Heart right ventricle (tissue), 16 donors: Measurements from ENCODE around the gene SCRN2. TPM values are rescaled to one million over a fixed set of nuclear protein-coding genes. Genes with fewer than 3 reads are reported as not detected.

Experiments used
- ATAC-seq, 8 donors: fragments of 200-7000 bp; cut with Tn5 transposase; one replicate each; pipeline ENCODE4 v1.9.1; 2020; ENCODE audit warnings: mild to moderate bottlenecking in 8 of 8, moderate library complexity in 8 of 8, moderate number of reproducible peaks in 1 of 8
- DNase-seq, 2 donors: peaks; one replicate each; pipeline ENCODE4 v3.0.0-alpha.2; 2020
- H3K27ac ChIP-seq, 10 donors: fragments of 200-600 bp; sonication (generic) in 2 of 10; one replicate each; pipeline versions ENCODE4 v1.5.0 to v1.8.0; 2020 to 2022; ENCODE audit warnings: mild to moderate bottlenecking in 3 of 10
- H3K27me3 ChIP-seq, 7 donors: fragments of 200-600 bp; one replicate each; pipeline ENCODE4 v1.8.0; 2021 to 2022; ENCODE audit warnings: mild to moderate bottlenecking in 2 of 7
- H3K36me3 ChIP-seq, 9 donors: fragments of 200-600 bp; sonication (generic) in 1 of 9; one replicate each; pipeline versions ENCODE4 v1.5.0 to v1.8.0; 2020 to 2022; ENCODE audit warnings: mild to moderate bottlenecking in 2 of 9
- H3K4me1 ChIP-seq, 9 donors: fragments of 200-600 bp; sonication (generic) in 1 of 9; one replicate each; pipeline versions ENCODE4 v1.5.0 to v1.8.0; 2020 to 2022; ENCODE audit warnings: mild to moderate bottlenecking in 4 of 9
- H3K4me3 ChIP-seq, 10 donors: fragments of 200-600 bp; sonication (generic) in 2 of 10; one replicate each; pipeline versions ENCODE4 v1.5.0 to v1.8.0; 2020 to 2022; ENCODE audit warnings: mild to moderate bottlenecking in 7 of 10, moderate library complexity in 2 of 10
- H3K9me3 ChIP-seq, 11 donors: fragments of 200-600 bp in 10 of 11; sonication (generic) in 2 of 11; one replicate each; pipeline versions ENCODE4 v1.5.0 to v1.8.0; 2013 to 2022; ENCODE audit warnings: mild to moderate bottlenecking in 2 of 11, control low read depth in 1 of 11, moderate library complexity in 1 of 11
- CTCF ChIP-seq, 9 donors: fragments of 200-600 bp; sonication (generic) in 2 of 9; IDR thresholded peaks; one replicate each; pipeline versions ENCODE4 v1.5.0 to v1.8.0; 2021 to 2022; ENCODE audit warnings: antibody characterized with exemption in 9 of 9, mild to moderate bottlenecking in 5 of 9, moderate library complexity in 1 of 9
- WGBS, 2 donors: extraction: QIAGEN DNeasy Blood & Tissue Kit; methylation state at CpG; one replicate each; pipeline ENCODE4 v1.1.7; 2013; ENCODE audit warnings: inconsistent platforms in 1 of 2; 5-methylcytosine and 5-hydroxymethylcytosine counted together
- intact Hi-C, 10 donors: fragments of 100-400 bp; cut with DNase I; formaldehyde crosslinking; loops; one replicate each; pipeline versions ENCODE4 v1.11.1 to v1.14.2; 2022
- polyA plus RNA-seq, 2 donors: library from polyadenylated mRNA; stranded (reverse); fragments of 200-250 nt; gene quantifications; one replicate each; pipeline ENCODE4 v1.2.3, GENCODE V29; 2013
- total RNA-seq, 10 donors: library from RNA; stranded (reverse); fragmentation: NEBNext Ultra II Directional in 3 of 10; extraction: Animal tissue kit (Norgen Biotek cat#: 25700) in 3 of 10; gene quantifications; one replicate each; pipeline versions ENCODE4 v1.2.1 to v1.2.4, GENCODE V29; 2021 to 2023
- donor health status: Arrhythmogenic right ventricular cardiomyopathy.
- donor health status: ischemic (EF 13 %, LVEDD 7.1; RV severe dilation, severe dysfunction).
- donor health status: healthy with polysubstance abuse.
- donor health status: DM: no; HTN: yes; CAD: no.
- donor health status: DM: no; HTN: no; CAD: no.
- donor health status: ischemic (EF 25% LVEDD 6.9; RV normal size, moderate dysfunction).
- donor health status: ischemic (EF 25% LVEDD 5.7; RV mildly dilated, moderate dysfunction).
- donor health status: healthy.
- donor health status: DM: yes; HTN: yes; CAD: no.
- donor health status: Ischemic cardiomyopathy.
- donor health status: ischemic (EF 35%, LVEDD 5.7; RV mildly dilated, moderate dysfunction).
- donor health status: nonischemic (EF 11% LVEDD 7.7; RV severe dilation, severe dysfunction).
- donor health status: DM: yes; HTN: yes; CAD: no.
- donor health status: PGD.
- donor health status: ischemic (EF 29% LVEDD 5.4; RV normal size, mild dysfunction).
- donor health status: nonischemic (EF 23%, LVEDD 6.1; RV moderate dilation, normal function).

The SCRN2 gene
- total and polyA plus RNA-seq, 12 donors = 20.6 to 82.5 (median 34.5) TPM

DNA sequence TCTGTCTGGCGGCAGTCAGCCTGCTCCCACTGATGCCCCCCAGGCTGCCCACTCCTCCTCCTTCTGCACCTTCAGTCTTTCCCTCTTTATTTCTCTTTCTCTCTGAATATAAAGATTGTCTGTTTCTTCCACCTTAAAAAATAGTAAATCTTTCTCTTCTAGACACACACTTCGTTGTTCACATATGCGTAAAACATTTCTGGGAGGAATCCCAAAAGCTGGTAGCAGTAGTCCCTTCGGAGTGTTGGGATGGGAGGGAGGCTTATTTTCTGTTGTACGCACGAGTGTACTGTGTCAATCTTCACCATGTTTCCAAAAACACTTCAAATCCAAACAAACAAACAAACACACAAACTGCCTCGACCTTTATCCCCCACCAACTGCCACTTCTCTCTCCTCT, 29.4 kb downstream of the SCRN2 start:
- H3K36me3 ChIP-seq = peaks cover 0 to 99% (median 31%) of the 10 kb centered on the region in 9 donors
- no peaks in the 10 kb centered on the region for H3K27me3 ChIP-seq
- 75 to 76% methylated on average over 7 of the region's 7 CpGs for WGBS, 2 donors
- H3K9me3 ChIP-seq = no peaks in the 10 kb centered on the region
- intact Hi-C loops = no loop called here
- H3K4me3 ChIP-seq = no peak overlapping the region
- no peak for DNase-seq
- H3K27ac ChIP-seq = no peak overlapping the region
- no peak for TF ChIP-seq CTCF (IDR thresholded peaks at IDR 0.05)
- peaks cover 0 to 6% (median 0%) of the 10 kb centered on the region in 9 donors for H3K4me1 ChIP-seq
- no peak for ATAC-seq

GRCh38 chr17:47810901-47811635, 30.0 kb downstream of the SCRN2 start:
- Histone ChIP-seq H3K36me3 (peaks cover 0 to 95% (median 31%) of the 10 kb centered on the region in 9 donors), H3K27me3 (no peaks in the 10 kb centered on the region), H3K9me3 (no peaks in the 10 kb centered on the region), H3K27ac (no peak overlapping the region), H3K4me1 (peaks cover 0 to 6% (median 0%) of the 10 kb centered on the region in 9 donors), H3K4me3 (no peak overlapping the region)
- WGBS, 2 donors = 72 to 77% methylated on average over 9 of the region's 9 CpGs
- DNase-seq (no peak), ATAC-seq (no peak)
- intact Hi-C loops = no loop called here
- TF ChIP-seq CTCF (IDR thresholded peaks at IDR 0.05) = no peak

DNA sequence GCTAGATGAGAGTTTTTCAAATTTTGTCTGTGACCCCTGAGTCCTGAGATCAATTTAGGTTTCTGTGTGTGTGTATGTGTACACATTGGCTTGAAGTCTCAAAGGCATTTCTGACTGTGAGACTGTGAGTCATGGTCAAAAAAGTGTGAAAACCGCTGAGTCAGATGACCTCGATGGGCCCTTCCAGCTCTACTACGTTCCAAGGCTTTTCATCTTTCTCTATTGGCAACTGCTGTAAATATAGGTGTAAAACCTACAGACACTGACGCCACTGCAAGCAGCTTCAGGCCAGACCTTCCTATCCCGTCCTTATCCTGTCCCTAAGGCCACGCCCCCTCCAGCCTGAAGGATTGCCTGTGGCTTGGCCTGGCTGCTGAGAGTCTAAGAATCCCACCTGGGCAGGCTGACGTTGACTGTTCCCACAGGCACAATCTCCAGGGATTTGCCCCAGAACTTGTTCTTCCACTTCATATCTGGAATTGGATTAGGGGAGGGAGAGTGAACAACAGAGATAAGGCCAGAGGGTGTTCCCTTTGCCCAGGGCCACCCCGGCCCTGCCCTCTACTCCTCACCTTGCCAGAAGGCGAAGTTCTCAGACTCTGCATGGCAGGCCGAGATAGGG, 30.8 kb downstream of the SCRN2 start:
- H3K36me3 ChIP-seq = peaks cover 0 to 88% (median 24%) of the 10 kb centered on the region in 9 donors
- H3K27me3 ChIP-seq = no peaks in the 10 kb centered on the region
- peaks cover 0 to 11% (median 0%) of the 10 kb centered on the region in 9 donors for H3K4me1 ChIP-seq
- H3K9me3 ChIP-seq = no peaks in the 10 kb centered on the region
- 70 to 76% methylated on average over 10 of the region's 10 CpGs for WGBS, 2 donors
- H3K4me3 ChIP-seq = no peak overlapping the region
- DNase-seq = no peak
- no peak for ATAC-seq
- no peak overlapping the region for H3K27ac ChIP-seq
- intact Hi-C loops = no loop called here
- no peak for TF ChIP-seq CTCF (IDR thresholded peaks at IDR 0.05)

DNA sequence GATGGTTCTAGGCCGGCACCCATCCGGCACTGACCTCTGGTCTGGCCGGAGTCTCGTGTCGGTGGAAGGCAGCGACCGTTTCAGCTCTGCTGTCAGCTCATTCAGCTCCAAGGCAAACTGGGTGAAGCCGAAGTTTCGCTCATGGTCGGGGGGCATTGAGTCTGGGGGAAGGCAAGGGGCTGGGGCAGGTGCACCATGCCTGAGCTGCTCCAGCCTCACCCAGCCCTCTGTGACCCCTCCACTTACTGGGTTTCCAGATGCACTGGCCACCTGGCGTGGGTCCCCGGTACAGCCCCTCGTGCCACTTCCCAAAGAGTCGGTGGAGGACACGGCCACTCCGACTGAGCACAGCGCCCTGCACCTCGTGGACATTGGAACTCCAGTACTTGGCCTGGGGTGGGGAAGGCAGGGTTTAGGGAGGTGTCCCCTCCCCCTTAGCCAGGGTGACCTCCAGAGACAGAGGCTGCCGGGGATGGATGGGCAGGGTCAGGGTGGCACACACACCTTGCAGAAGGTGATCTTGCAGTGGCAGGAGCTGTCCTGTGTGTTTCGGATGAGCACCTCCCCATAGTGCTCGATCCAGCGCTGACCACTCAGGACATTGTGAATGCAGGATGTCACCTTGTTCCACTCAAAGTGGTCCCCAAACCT, 32.1 kb downstream of the SCRN2 start:
- Histone ChIP-seq H3K27me3 (no peaks in the 10 kb centered on the region), H3K4me1 (peaks cover 0 to 14% (median 0%) of the 10 kb centered on the region in 9 donors), H3K36me3 (peaks cover 0 to 74% (median 17%) of the 10 kb centered on the region in 9 donors), H3K4me3 (no peak overlapping the region), H3K9me3 (no peaks in the 10 kb centered on the region), H3K27ac (no peak overlapping the region)
- 95 to 96% methylated on average over 22 of the region's 22 CpGs for WGBS, 2 donors
- TF ChIP-seq CTCF (IDR thresholded peaks at IDR 0.05) = no peak
- intact Hi-C loops = loop anchor here in 3 of 10 donors (10.0 kb wide), 2 partner anchors 114 to 144 kb away; partner anchors contain the start of gene TBKBP1 (in 1 of the 3)
- no peak for ATAC-seq
- no peak for DNase-seq
